HTR-8/SVneo (cell line): ENCODE measurements around the gene C17orf75.
"Not testable (repeated sequence)": the region's sequence is repeated elsewhere in the genome, so short reads cannot be mapped to it uniquely, and the experiment has no call there.

Experiments
- DNase-seq: peaks from one replicate; pipeline ENCODE4 v3.0.0; 2011; ENCODE audit warnings: low spot score, mixed read lengths; ENCODE audit not compliant: insufficient read length
- FAIRE-seq: peaks from 2 replicates; lab custom pipeline; 2011; peaks lifted over from hg19 to GRCh38; lab: Jason Lieb, UNC

C17orf75 gene

DNA sequence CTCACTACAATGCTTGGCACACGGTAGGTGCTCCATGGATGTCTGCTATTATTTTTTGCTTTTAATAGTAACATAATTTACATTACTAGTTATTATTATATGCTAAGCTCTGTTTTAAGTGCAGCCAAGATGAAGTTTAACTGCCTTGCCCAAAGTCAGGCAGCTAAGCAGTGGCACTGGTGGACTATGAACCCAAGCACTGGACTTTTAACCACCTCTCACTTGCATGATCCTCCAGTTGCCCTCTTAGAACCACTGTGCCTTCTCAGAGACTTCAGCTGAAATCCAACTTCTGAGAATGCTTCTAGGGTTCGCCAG is 6.5 kb upstream of the C17orf75 start:
- no peak for FAIRE-seq

DNA sequence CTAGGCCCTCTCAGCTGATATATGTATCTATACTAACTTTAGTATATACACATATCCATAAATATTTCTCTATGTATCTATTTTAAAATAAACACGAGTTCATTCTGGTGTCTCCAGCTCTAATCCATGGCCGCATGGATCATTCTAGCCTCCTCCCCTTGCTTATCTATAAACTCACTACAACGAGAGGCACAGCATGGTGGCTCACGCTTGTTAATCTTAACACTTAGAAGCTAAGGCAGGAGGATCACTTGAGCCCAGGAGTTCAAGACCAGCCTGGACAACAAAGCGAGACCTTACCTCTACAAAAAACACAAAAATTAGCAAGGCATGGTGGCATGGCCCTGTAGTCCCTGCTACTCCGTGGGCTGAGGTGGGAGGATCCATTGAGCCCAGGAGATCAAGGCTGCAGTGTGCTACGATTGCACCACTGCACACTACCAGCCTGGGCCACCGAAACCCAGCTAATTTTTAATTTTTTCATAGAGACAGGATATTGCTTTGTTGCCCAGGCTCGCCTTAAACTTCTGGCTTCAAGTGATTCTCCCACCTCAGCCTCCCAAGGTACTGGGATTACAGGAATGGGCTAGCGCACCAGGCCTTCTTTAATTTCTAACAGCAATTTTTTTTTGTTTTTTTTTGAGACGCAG is 4.1 kb upstream of the C17orf75 start:
- FAIRE-seq: no peak
- DNase-seq: no peak

More for the DNA sequence above, 6.5 kb upstream of the C17orf75 start:
- no peak for DNase-seq

DNA sequence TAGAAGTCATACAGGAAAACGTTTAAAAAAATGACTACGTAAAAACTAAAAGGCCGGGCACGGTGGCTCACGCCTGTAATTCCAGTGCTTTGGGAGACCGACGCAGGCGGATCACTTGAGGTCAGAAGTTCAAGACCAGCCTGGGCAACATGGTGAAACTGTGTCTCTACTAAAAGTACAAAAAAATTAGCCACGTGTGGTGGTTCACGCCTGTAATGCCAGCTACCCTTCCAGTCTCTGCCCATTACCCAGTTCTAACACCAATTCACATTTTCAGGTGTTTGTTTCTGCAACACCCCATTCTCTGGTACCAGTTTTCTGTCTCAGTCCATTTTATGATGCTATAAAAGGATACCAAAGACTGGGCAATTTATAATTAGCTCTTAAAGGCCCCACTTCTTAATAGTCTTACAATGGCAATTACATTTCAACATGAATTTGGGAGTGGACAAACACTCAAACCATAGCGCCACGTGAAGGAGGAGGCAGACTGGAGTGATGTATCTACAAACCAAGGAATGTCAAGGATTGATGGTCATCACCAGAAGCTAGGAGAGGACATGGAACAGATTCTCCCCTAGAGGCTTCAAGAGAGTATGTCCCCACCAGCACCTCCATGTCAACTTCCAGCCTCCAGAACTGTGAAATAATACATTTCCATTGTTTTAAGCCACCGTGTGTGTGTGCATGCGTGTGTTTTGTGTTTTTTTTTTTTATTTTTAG is 791 bp upstream of the C17orf75 start:
- DNase-seq (no peak), FAIRE-seq (no peak)

DNA sequence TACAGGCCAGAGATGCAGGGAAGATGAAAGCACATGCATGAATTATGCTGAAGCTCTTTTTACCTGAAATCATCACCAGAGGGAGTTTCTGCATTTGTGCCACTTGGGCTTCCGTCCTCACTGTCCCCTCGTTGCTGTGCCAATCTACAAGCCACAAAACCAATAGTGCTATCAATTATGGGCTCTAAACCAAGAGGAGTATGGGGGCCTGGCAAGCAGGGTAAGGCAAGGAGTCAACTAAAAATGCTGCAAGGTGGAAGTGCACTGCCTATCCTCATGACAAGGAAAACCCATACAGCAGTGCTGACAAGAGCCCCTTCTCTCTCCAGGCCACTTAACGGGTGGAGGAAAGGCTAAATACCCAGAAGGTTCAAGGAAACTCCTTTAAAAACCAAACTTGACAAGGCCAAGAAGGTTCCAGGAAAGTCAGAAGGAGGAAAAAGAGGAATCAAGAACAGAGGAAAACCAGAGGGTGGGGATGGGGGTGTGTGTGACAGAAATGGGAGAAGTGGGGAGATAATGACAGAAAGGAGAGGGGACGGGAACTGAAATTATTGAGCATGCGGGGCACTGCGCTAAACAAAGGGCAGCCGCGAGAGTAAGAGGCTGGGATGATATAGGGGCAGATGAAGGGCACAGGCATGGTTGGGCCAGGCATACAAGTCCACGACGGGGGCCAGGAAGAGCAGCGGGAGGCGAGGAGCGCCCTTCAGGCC is 674 bp downstream of the C17orf75 start:
- DNase-seq (no peak), FAIRE-seq (no peak)

DNA sequence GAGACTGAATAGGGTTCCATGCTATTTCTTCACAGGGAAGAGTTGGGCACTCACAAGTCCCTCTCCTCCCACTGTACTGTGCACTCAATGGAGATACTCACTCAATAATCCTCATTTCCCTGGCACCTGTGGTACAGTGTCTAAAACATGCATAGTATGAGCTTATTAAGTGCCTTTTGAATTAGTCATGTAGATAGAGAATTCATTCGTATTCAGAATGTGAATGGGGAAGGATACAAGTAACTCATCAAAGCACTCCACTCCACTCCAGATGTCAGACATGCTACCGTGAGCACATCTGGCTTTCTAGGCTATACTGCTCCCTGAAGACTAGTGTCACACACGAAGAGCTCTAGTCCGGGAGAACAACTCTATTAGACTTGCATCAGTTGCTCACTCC is 6.3 kb downstream of the C17orf75 start:
- no peak for DNase-seq
- peak; percentile 69 for FAIRE-seq

DNA sequence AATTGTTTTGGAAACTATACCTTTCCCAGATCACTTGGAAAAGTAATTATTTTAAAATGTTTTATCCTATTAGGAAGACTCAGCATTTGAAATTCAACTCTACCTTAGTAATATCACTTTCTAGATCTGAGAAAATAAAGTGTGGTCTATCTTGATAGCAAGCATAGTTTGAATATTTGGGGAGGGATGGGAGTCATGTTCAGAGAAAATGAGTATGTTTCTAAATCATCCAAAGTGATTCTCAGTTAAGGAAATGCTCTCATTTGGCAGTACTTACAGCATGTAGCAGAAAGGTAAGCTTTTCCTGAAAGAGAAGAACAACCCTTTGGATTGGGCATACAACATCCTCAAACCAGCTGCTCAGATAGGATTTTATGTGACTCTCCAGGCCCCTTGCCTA is 6.9 kb downstream of the C17orf75 start:
- FAIRE-seq (no peak), DNase-seq (no peak)

DNA sequence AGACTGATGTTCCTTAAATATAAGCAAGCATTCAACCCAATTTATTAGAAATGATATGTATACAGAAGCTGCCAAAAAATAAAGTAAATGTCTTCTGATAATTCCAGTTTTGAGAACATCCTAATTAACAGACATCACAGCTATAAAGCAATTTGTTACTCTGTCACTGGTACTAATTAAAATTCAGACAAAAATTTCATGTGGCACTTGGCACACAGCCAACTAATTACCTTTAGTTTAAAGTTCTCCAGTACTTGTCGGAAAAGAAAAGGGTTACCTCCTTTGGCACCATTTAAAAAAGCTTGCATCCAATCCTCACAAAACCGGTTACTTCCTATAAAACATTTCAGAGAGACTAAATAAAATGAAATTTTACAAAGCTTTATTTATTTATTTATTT is 8.8 kb downstream of the C17orf75 start:
- no peak for FAIRE-seq

DNA sequence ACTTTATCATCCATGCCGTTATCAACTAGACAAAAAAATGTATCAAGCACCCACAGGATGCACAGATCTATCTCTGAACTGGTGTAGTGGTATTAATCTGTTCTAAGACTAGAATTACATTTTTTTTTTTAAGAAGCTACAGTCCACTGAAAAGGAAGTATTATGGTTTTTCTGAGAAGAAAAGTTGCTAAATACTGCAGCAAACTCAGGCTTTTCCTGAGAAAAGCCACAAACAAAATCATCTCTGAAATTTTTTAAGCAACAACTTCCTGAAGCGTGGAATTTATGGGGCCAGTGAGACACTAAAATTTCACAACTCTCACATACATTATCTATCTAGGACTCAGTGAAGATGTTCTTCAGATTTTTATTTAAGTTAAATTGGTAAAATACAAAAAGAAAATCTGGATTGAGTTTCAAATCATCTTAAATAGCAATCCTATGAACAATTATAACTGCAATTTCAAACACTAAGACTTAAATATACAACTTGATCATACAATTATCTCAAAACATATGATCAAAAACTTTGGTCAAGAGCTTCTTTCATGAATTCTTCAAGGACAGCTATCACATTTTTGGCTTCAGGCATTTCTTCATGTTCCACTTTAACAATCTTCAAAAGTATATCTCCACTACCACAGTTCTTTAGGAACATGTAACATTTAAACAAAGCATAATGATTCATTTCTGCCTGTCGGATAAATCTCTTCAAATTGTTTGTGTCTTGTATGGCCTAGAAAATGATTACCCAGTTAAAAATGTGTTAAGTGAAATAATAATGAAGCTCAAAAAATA is 10.5 kb downstream of the C17orf75 start:
- DNase-seq (no peak), FAIRE-seq (no peak)

More for the DNA sequence above, 8.8 kb downstream of the C17orf75 start:
- DNase-seq: no peak

DNA sequence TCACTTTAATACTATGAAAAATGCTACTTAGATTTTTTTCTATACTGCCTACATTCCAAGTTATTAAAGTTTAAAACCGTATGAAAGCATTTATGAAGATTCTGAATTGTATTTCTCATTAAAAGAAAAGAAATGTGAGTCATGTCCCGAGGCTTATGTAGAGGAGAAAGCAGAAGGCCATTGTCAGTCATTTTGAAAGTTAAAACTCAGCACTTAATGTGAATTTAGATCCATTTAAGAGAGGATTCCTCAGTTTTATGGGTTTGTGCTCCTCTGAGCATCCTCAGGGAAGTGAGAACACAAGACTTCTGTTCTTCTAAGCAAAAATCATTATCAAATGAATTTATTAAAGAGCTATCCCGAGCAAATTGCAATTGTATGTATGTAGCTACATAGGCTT is 11.8 kb downstream of the C17orf75 start:
- FAIRE-seq (no peak), DNase-seq (no peak)

DNA sequence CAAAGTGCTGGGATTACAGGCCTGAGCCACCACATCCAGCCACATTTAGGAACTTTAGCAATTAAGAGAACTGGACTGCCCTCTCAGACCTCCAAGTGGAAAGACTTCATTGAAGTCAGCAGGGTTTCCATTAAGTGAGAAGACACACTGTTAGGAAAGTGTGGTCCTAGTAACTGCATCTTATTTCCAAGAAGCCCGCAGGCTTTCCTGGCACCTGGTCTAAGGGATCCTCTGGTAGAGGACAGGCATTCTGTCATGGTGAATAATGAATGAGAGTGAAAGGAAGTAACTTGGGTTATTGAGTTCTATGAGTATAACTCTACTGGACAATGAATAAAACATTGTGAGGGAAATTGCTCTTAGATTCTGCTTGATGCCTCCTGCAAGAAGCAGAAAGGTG is 14.1 kb downstream of the C17orf75 start:
- FAIRE-seq: no peak
- DNase-seq: no peak

DNA sequence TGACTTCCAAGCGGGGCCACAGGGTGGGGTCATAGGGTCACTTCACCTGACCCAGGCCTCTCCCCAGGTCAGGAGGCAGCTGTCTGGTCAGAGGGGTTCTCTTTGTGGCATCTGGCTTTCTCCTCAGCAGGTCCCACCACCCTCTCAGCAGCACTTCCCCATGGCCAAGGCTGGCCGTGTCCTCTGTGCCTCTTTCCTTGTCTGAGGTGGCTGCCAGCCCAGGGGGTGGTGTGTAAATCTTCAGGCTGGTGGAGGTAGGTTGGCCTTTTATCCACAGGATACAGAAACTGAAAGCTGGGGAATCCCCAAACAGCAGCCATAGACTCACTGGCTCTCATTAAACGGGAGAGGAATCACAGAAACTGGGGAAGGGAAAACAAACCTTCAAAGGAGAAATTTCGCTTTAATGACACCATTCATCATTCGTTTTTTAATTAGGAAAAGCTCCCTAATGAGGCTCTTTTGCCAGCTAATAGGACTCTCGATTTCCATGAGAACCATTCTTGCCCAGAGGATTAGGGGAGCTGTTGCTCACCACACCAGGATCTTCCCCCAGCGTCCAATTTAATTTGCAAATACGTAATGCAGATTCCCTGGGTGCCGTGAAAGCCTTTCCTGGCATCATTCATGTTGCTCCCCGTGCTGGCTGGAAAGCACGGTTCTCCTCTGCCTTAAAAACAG is 18.0 kb downstream of the C17orf75 start:
- DNase-seq (no peak), FAIRE-seq (no peak)

DNA sequence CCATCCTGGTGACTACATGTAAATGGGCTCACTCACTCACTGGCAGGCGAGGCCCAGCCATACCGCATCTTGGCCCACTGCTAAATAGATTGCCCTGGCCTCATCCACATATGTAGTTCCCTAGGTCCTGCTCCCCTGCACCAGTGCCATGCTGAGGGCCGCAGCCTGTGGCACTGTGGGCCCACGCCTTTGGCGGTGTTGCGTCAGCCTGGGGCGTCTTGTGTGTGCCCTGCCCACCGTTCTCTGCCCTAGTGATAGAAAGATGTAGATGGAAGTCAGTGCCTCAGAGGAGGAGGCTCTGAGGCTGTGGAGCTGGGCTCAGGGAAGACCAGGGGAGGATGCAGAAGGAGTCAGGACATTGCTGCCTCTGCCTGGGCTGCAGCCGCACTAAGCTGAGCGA is 18.9 kb downstream of the C17orf75 start:
- no peak for FAIRE-seq
- no peak for DNase-seq

DNA sequence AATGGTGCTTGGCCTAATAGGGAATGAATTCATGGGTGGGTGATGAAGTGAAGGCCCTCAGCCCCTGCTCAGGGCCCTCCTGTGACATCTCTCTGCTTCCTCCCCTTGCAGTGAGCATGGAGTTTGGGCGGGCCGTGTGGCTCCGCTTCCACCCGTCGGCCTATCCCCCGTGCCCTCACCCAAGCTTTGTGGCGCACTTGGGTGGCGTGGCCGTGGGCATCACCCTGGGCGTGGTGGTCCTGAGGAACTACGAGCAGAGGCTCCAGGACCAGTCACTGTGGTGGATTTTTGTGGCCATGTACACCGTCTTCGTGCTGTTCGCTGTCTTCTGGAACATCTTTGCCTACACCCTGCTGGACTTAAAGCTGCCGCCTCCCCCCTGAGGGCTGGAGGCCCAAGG is 21.1 kb downstream of the C17orf75 start:
- DNase-seq: no peak
- no peak for FAIRE-seq

DNA sequence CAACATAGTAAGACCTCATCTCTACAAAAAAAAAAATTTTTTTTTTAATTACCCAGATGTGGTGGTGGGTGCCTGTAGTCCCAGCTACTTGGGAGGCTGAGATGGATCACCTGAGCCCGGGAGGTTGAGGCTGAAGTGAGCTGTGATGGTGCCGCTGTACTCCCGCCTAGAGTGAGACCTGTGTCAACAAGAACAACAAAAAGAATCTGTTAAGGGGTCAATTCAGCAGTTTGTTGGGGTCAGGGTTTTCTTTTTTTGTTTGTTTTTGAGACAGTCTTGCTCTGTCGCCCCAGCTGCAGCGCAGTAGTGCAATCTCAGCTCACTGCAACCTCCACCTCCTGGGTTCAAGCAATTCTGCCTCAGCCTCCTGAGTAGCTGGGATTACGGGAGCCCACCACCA is 21.9 kb downstream of the C17orf75 start:
- FAIRE-seq, DNase-seq: not testable (repeated sequence)

DNA sequence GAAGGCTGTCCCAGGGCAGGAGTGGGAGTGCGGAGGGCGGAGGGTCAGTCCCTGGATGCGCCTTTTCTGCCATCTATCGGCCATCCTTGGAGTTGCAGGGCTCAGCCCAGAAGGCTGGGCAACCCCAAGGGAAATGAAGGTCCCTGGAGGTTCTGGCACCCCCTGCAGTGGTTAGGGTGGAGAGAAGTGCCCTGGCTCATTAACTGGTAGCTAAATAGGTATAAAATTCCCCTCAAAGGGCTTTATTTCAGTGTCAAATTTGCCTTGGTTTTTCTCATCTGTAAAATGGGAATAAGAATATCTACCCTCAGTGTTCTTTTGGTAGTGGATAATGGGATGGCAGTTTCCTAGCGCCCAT is 22.4 kb downstream of the C17orf75 start:
- FAIRE-seq (peak; percentile 75), DNase-seq (peak; percentile 82)

DNA sequence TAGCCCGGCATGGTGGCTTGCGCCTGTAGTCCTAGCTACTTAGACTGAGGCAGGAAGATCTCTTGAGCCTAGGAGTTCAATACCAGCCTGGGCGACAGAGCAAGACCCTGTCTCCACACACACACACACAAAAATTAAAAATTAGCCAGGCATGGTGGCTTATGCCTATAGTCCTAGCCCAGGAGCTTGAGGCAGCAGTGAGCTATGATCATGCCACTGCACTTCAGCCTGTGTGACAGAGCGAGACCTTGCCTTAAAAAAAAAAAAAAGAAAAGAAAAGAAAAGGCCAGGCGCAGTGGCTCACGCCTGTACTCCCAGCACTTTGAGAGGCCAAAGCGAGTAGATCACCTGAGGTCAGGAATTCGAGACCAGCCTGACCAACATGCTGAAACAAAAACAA is 23.9 kb downstream of the C17orf75 start:
- FAIRE-seq (no peak), DNase-seq (no peak)

DNA sequence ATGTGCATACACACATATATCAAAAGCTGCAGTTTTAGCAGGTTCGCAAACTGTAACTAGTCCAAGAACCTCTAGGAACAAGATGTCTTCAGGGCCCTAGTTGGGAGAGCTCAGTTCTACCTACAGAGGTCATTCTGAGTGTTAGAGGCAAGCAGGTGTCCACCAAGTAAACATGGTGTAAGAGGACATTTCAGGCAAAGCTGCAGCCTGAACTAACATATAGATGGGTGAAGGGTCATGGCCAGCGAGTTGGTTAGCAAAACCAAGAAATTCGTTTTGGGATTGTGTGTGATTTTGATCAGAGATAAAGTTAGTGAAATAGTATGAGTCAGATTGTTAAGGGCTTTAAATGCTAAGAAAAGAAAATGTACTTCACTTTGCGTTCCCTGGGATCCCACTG is 24.6 kb downstream of the C17orf75 start:
- no peak for FAIRE-seq
- no peak for DNase-seq

DNA sequence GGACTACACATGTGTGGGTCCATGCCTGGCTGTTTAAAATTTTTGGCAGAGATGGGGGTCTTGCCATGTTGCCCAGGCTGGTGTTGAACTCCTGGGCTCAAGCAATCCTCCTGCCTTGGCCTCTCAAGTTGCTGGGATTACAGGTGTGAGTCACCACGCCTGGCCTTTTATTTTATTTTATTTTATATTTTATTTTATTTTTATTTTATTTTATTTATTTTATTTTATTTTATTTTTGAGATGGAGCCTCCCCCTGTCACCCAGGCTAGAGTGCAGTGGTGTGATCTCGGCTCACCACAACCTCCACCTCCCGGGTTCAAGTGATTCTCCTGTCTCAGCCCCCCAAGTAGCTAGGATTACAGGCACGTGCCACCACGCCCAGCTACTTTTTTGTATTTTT is 25.3 kb downstream of the C17orf75 start:
- not testable (repeated sequence) for FAIRE-seq, DNase-seq

DNA sequence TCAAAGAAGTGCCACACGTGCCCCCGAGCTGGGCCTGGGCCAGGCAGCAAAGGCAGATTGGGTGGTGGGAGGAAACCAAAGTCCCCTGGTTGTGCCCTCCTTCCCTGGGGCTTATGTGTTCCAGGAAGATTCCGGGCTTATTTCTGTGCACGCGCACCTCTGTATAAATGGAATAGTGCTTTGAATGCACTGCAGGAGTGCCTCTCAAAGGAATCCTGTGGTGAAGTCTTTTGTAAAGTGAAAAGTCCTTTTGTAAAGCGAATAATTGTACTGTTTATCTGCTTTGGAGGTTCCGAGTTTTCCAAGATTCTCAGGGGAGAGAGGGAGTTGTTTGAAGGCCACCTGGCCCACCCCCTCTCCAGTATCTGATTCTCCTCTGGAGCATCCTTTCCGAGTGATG is 26.8 kb downstream of the C17orf75 start:
- FAIRE-seq (no peak), DNase-seq (no peak)

DNA sequence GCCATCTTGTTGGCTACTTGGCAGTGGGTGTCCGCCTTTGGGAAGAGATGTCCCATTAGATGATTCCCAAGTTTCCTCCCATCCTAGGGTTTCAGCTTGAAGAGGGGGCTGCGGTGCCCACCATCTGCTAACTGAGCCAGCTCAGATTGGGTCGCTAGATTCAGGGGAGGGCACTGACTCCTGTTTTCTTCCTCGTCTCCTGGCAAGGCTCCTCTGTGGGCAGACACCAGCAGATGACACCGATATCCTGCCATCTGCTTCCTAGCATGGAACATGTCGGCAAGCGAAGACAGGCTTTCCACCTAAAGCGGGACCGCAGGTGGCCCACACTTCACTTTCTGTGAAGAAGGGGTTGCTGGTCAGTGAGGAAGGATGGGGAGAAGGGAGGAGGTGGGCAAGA is 27.3 kb downstream of the C17orf75 start:
- FAIRE-seq: no peak
- DNase-seq: no peak
